ENCODE measurements around the gene USP2.

The USP2 gene

DNA sequence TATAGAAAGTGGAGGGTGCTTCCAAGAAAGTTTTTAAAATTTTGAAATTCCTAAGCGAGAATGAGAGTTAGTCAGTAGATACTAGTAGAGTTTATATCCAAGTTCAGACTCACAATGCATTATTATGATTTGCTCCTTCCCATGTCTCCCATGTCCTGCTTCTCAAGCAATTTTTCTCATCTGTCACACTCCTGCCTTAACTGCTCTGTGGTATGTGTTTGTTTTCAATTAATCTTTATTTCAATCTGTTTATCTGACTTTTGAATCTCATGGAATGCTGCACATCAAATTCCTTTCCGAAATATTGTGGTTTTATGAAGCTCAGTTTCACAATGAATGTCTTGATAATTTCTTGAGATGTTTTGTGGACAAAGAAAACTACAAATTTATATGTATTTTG, 23.4 kb upstream of the USP2 start:
- peak; percentile 92 for ATAC-seq
- TF ChIP-seq, protein P1, sequence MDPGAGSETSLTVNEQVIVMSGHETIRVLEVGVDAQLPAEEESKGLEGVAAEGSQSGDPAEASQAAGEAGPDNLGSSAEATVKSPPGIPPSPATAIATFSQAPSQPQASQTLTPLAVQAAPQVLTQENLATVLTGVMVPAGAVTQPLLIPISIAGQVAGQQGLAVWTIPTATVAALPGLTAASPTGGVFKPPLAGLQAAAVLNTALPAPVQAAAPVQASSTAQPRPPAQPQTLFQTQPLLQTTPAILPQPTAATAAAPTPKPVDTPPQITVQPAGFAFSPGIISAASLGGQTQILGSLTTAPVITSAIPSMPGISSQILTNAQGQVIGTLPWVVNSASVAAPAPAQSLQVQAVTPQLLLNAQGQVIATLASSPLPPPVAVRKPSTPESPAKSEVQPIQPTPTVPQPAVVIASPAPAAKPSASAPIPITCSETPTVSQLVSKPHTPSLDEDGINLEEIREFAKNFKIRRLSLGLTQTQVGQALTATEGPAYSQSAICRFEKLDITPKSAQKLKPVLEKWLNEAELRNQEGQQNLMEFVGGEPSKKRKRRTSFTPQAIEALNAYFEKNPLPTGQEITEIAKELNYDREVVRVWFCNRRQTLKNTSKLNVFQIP (CRISPR knock-in tag; IDR thresholded peaks at IDR 0.05; ENCODE audit: borderline replicate concordance, low read depth): no peak
- TF ChIP-seq GLIS3 (CRISPR knock-in tag; IDR thresholded peaks at IDR 0.05): no peak
- no peak for TF ChIP-seq ZNF565 (CRISPR knock-in tag; conservative IDR thresholded peaks at IDR 0.05; ENCODE audit: low read depth)
- TF ChIP-seq ISL1 (CRISPR knock-in tag; IDR thresholded peaks at IDR 0.05): peak; percentile 79
- TF ChIP-seq, protein P2, sequence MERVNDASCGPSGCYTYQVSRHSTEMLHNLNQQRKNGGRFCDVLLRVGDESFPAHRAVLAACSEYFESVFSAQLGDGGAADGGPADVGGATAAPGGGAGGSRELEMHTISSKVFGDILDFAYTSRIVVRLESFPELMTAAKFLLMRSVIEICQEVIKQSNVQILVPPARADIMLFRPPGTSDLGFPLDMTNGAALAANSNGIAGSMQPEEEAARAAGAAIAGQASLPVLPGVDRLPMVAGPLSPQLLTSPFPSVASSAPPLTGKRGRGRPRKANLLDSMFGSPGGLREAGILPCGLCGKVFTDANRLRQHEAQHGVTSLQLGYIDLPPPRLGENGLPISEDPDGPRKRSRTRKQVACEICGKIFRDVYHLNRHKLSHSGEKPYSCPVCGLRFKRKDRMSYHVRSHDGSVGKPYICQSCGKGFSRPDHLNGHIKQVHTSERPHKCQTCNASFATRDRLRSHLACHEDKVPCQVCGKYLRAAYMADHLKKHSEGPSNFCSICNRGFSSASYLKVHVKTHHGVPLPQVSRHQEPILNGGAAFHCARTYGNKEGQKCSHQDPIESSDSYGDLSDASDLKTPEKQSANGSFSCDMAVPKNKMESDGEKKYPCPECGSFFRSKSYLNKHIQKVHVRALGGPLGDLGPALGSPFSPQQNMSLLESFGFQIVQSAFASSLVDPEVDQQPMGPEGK (CRISPR knock-in tag; IDR thresholded peaks at IDR 0.05; ENCODE audit: borderline replicate concordance): no peak
- TF ChIP-seq TCF4 (CRISPR knock-in tag; IDR thresholded peaks at IDR 0.05; ENCODE audit: borderline replicate concordance): no peak
- no peak for TF ChIP-seq ARNTL (CRISPR knock-in tag; IDR thresholded peaks at IDR 0.05; ENCODE audit: borderline replicate concordance, low read depth)

DNA sequence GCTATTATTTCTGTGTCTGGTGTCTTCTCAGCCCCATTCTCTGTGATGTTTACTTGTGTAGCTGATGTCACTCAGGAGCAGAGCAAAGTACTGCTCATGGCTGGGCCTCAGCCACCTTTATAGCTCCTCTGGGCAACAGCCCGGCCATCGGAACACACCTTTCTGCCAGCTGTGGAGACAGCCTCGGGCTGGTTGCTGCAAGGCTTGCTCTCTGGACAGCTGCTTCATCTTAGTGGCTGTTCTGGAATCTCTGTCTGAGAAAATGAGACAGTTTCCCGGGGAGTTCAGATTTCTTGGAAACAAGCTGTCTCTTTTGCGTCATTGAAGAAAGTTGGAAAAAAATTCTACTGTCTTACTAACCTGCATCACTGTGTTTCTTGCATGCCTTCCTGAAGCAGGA, 21.5 kb upstream of the USP2 start:
- ATAC-seq: no peak
- TF ChIP-seq TCF4 (CRISPR knock-in tag; IDR thresholded peaks at IDR 0.05; ENCODE audit: borderline replicate concordance) (no peak), ZC3H10 (CRISPR knock-in tag; IDR thresholded peaks at IDR 0.05) (no peak), GLIS3 (CRISPR knock-in tag; IDR thresholded peaks at IDR 0.05) (no peak), ISL1 (CRISPR knock-in tag; IDR thresholded peaks at IDR 0.05) (no peak), BACH2 (CRISPR knock-in tag; IDR thresholded peaks at IDR 0.05; ENCODE audit: borderline replicate concordance) (no peak), ZNF565 (CRISPR knock-in tag; conservative IDR thresholded peaks at IDR 0.05; ENCODE audit: low read depth) (no peak), ZFP30 (CRISPR knock-in tag; IDR thresholded peaks at IDR 0.05) (no peak), ZNF8 (CRISPR knock-in tag; IDR thresholded peaks at IDR 0.05) (no peak)
- TF ChIP-seq, protein P3, sequence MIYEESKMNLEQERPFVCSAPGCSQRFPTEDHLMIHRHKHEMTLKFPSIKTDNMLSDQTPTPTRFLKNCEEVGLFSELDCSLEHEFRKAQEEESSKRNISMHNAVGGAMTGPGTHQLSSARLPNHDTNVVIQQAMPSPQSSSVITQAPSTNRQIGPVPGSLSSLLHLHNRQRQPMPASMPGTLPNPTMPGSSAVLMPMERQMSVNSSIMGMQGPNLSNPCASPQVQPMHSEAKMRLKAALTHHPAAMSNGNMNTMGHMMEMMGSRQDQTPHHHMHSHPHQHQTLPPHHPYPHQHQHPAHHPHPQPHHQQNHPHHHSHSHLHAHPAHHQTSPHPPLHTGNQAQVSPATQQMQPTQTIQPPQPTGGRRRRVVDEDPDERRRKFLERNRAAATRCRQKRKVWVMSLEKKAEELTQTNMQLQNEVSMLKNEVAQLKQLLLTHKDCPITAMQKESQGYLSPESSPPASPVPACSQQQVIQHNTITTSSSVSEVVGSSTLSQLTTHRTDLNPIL (CRISPR knock-in tag; IDR thresholded peaks at IDR 0.05; ENCODE audit: low read depth): no peak

DNA sequence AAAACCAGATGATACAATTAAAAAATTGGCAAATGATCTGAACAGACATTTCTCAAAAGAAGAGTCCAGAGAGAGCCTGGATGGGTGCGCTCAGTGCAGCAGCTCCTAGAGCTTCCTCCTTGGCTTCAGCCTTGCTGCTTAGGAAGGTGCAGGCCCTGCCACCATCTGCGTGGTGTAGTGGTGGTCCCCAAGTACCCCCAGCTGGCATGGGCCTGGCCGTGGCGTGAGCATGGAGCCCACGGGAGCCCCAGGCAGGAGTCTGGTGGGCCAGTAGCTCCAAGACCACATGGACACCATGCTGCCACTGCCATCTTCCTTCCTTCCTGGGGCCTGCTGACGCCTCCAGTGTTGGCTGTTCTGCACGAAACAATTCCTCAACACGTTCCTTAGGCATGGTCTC, 21.0 kb upstream of the USP2 start:
- ATAC-seq: no peak
- TF ChIP-seq CSDC2 (CRISPR knock-in tag; IDR thresholded peaks at IDR 0.05): no peak
- TF ChIP-seq SNAI2 (CRISPR knock-in tag; IDR thresholded peaks at IDR 0.05): no peak
- TF ChIP-seq ZFP30 (CRISPR knock-in tag; IDR thresholded peaks at IDR 0.05): no peak
- no peak for TF ChIP-seq ZC3H10 (CRISPR knock-in tag; IDR thresholded peaks at IDR 0.05)
- TF ChIP-seq, protein P3 (CRISPR knock-in tag; IDR thresholded peaks at IDR 0.05; ENCODE audit: low read depth): no peak
- TF ChIP-seq ZNF565 (CRISPR knock-in tag; conservative IDR thresholded peaks at IDR 0.05; ENCODE audit: low read depth): no peak
- TF ChIP-seq, protein P4, sequence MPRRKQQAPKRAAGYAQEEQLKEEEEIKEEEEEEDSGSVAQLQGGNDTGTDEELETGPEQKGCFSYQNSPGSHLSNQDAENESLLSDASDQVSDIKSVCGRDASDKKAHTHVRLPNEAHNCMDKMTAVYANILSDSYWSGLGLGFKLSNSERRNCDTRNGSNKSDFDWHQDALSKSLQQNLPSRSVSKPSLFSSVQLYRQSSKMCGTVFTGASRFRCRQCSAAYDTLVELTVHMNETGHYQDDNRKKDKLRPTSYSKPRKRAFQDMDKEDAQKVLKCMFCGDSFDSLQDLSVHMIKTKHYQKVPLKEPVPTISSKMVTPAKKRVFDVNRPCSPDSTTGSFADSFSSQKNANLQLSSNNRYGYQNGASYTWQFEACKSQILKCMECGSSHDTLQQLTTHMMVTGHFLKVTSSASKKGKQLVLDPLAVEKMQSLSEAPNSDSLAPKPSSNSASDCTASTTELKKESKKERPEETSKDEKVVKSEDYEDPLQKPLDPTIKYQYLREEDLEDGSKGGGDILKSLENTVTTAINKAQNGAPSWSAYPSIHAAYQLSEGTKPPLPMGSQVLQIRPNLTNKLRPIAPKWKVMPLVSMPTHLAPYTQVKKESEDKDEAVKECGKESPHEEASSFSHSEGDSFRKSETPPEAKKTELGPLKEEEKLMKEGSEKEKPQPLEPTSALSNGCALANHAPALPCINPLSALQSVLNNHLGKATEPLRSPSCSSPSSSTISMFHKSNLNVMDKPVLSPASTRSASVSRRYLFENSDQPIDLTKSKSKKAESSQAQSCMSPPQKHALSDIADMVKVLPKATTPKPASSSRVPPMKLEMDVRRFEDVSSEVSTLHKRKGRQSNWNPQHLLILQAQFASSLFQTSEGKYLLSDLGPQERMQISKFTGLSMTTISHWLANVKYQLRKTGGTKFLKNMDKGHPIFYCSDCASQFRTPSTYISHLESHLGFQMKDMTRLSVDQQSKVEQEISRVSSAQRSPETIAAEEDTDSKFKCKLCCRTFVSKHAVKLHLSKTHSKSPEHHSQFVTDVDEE (CRISPR knock-in tag; IDR thresholded peaks at IDR 0.05): no peak
- TF ChIP-seq ZFP3 (CRISPR knock-in tag; IDR thresholded peaks at IDR 0.05): no peak
- TF ChIP-seq, protein P2 (CRISPR knock-in tag; IDR thresholded peaks at IDR 0.05; ENCODE audit: borderline replicate concordance): no peak
- TF ChIP-seq GLIS3 (CRISPR knock-in tag; IDR thresholded peaks at IDR 0.05): no peak
- TF ChIP-seq RARB (CRISPR knock-in tag; IDR thresholded peaks at IDR 0.05): no peak
- TF ChIP-seq ZNF8 (CRISPR knock-in tag; IDR thresholded peaks at IDR 0.05): no peak
- TF ChIP-seq ESRRG (CRISPR knock-in tag; IDR thresholded peaks at IDR 0.05): no peak
- no peak for TF ChIP-seq TCF4 (CRISPR knock-in tag; IDR thresholded peaks at IDR 0.05; ENCODE audit: borderline replicate concordance)
- TF ChIP-seq, protein P5, sequence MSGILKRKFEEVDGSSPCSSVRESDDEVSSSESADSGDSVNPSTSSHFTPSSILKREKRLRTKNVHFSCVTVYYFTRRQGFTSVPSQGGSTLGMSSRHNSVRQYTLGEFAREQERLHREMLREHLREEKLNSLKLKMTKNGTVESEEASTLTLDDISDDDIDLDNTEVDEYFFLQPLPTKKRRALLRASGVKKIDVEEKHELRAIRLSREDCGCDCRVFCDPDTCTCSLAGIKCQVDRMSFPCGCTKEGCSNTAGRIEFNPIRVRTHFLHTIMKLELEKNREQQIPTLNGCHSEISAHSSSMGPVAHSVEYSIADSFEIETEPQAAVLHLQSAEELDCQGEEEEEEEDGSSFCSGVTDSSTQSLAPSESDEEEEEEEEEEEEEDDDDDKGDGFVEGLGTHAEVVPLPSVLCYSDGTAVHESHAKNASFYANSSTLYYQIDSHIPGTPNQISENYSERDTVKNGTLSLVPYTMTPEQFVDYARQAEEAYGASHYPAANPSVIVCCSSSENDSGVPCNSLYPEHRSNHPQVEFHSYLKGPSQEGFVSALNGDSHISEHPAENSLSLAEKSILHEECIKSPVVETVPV (CRISPR knock-in tag; IDR thresholded peaks at IDR 0.05): no peak

All from SK-N-SH treated with all-trans-retinoic acid at 6 μM for 48 hours (cell line).